CD4-positive, CD25-positive, alpha-beta regulatory T cell (primary cell): Measurements from ENCODE around the gene CORO1C. TPM values are rescaled to one million over a fixed set of nuclear protein-coding genes. Genes with fewer than 3 reads are reported as not detected.

Experiments
- ATAC-seq, 2 donors: fragments of 150-1000 bp; cut with Tn5 transposase; one replicate each; pipeline ENCODE4 v1.10.0; 2021; ENCODE audit warnings: low read depth in 2 of 2, moderate number of reproducible peaks in 2 of 2, moderate library complexity in 1 of 2
- DNase-seq, 3 donors: peaks; one replicate each; pipeline versions ENCODE4 v3.0.0 to v3.0.0-alpha.2; 2012 to 2022; ENCODE audit warnings: mixed read lengths in 1 of 3
- H3K27ac ChIP-seq: one replicate; pipeline ENCODE4 v1.7.0; 2013; ENCODE audit warnings: mild to moderate bottlenecking, low read length; ENCODE audit not compliant: insufficient read depth, poor library complexity, severe bottlenecking
- H3K27me3 ChIP-seq: one replicate; pipeline ENCODE4 v1.7.0; 2013; ENCODE audit warnings: low read length; ENCODE audit not compliant: control insufficient read depth, insufficient read depth
- H3K36me3 ChIP-seq: one replicate; pipeline ENCODE4 v1.7.0; 2013; ENCODE audit warnings: mild to moderate bottlenecking, low read length, moderate library complexity; ENCODE audit not compliant: control insufficient read depth, insufficient read depth
- H3K4me1 ChIP-seq: 2 replicates; pipeline ENCODE4 v1.7.0; 2013; ENCODE audit warnings: mild to moderate bottlenecking, low read length; ENCODE audit not compliant: insufficient read depth, control insufficient read depth, poor library complexity, severe bottlenecking
- H3K4me3 ChIP-seq: one replicate; pipeline ENCODE4 v1.7.0; 2013; ENCODE audit warnings: low read depth, mild to moderate bottlenecking, low read length, moderate library complexity
- H3K9me3 ChIP-seq, 2 experiments: 1 replicate in 1 of 2; 2 replicates in 1 of 2; pipeline ENCODE4 v1.7.0; 2013; ENCODE audit warnings: low read length in 2 of 2, mild to moderate bottlenecking in 1 of 2, moderate library complexity in 1 of 2; ENCODE audit not compliant: control insufficient read depth in 2 of 2
- H3K27ac Mint-ChIP-seq, 3 donors: one replicate each; pipeline ENCODE4 v1.8.0; 2020 to 2022; ENCODE audit warnings: mild to moderate bottlenecking in 3 of 3, mixed read lengths in 3 of 3, moderate library complexity in 2 of 3
- H3K27me3 Mint-ChIP-seq: one replicate; pipeline ENCODE4 v1.8.0; 2022; ENCODE audit warnings: mild to moderate bottlenecking, mixed read lengths
- H3K36me3 Mint-ChIP-seq: one replicate; pipeline ENCODE4 v1.8.0; 2020; ENCODE audit warnings: mixed read lengths
- H3K4me1 Mint-ChIP-seq, 4 donors: one replicate each; pipeline ENCODE4 v1.8.0; 2020 to 2022; ENCODE audit warnings: mixed read lengths in 4 of 4, mild to moderate bottlenecking in 1 of 4
- H3K4me3 Mint-ChIP-seq, 4 donors: one replicate each; pipeline ENCODE4 v1.8.0; 2020 to 2022; ENCODE audit warnings: mild to moderate bottlenecking in 4 of 4, mixed read lengths in 4 of 4, moderate library complexity in 3 of 4
- H3K9me3 Mint-ChIP-seq, 7 donors: one replicate each; pipeline ENCODE4 v1.8.0; 2020 to 2022; ENCODE audit warnings: mixed read lengths in 7 of 7, mild to moderate bottlenecking in 3 of 7, moderate library complexity in 2 of 7
- polyA plus RNA-seq, 4 donors: library from polyadenylated mRNA; unstranded; fragments of 300-500 nt; fragmentation: Illumina TruSeq; gene quantifications; one replicate each; pipeline ENCODE4 v1.2.3, GENCODE V29; 2021
- total RNA-seq: library from RNA; stranded (reverse); gene quantifications from one replicate; pipeline ENCODE4 v1.2.3, GENCODE V29; 2022

The CORO1C gene
- total and polyA plus RNA-seq, 5 donors from 2014 or later, result 9.4 to 22.8 (median 21.2) TPM

GRCh38 chr12:108764540-108765288, 33.4 kb upstream of the CORO1C start:
- Histone ChIP-seq H3K4me3 (no peak overlapping the region), H3K36me3 (no peaks in the 10 kb centered on the region), H3K9me3 (no peaks in the 10 kb centered on the region), H3K27ac (no peak overlapping the region), H3K27me3 (no peaks in the 10 kb centered on the region), H3K4me1 (peaks cover 8% of the 10 kb centered on the region)
- peak overlapping the region in 1 of 3 donors; percentile 69 for H3K27ac Mint-ChIP-seq
- no peak for ATAC-seq
- DNase-seq, result no peak
- peaks cover 6% of the 10 kb centered on the region for H3K27me3 Mint-ChIP-seq
- peaks cover 0 to 3% (median 0%) of the 10 kb centered on the region in 4 donors for H3K4me1 Mint-ChIP-seq
- peaks cover 0 to 3% (median 0%) of the 10 kb centered on the region in 7 donors for H3K9me3 Mint-ChIP-seq
- H3K4me3 Mint-ChIP-seq, result no peak overlapping the region
- no peaks in the 10 kb centered on the region for H3K36me3 Mint-ChIP-seq

- Mint-ChIP-seq H3K36me3 (no peaks in the 10 kb centered on the region), H3K9me3 (peaks cover 0 to 3% (median 0%) of the 10 kb centered on the region in 7 donors), H3K27ac (no peak overlapping the region), H3K4me3 (no peak overlapping the region), H3K27me3 (peaks cover 4% of the 10 kb centered on the region), H3K4me1 (no peaks in the 10 kb centered on the region)
- Histone ChIP-seq H3K9me3 (no peaks in the 10 kb centered on the region), H3K27ac (no peak overlapping the region), H3K27me3 (no peaks in the 10 kb centered on the region), H3K4me3 (no peak overlapping the region), H3K4me1 (no peaks in the 10 kb centered on the region), H3K36me3 (no peaks in the 10 kb centered on the region)
- no peak for ATAC-seq
- no peak for DNase-seq
Measured at GRCh38 chr12:108761226-108761625, 29.9 kb upstream of the CORO1C start.

GRCh38 chr12:108759924-108760323, 28.6 kb upstream of the CORO1C start:
- no peak for DNase-seq
- no peak overlapping the region for H3K4me3 ChIP-seq
- Mint-ChIP-seq H3K4me3 (no peak overlapping the region), H3K27me3 (no peaks in the 10 kb centered on the region), H3K4me1 (no peaks in the 10 kb centered on the region), H3K9me3 (peaks cover 0 to 2% (median 0%) of the 10 kb centered on the region in 7 donors), H3K36me3 (no peaks in the 10 kb centered on the region), H3K27ac (no peak overlapping the region)
- H3K4me1 ChIP-seq, result no peaks in the 10 kb centered on the region
- H3K27ac ChIP-seq, result no peak overlapping the region
- ATAC-seq, result no peak
- no peaks in the 10 kb centered on the region for H3K27me3 ChIP-seq
- H3K36me3 ChIP-seq, result no peaks in the 10 kb centered on the region
- no peaks in the 10 kb centered on the region for H3K9me3 ChIP-seq

- H3K9me3 ChIP-seq, result no peaks in the 10 kb centered on the region
- no peak overlapping the region for H3K4me3 ChIP-seq
- Mint-ChIP-seq H3K36me3 (no peaks in the 10 kb centered on the region), H3K27me3 (peaks cover 5% of the 10 kb centered on the region), H3K27ac (no peak overlapping the region), H3K4me3 (no peak overlapping the region), H3K4me1 (no peaks in the 10 kb centered on the region), H3K9me3 (peaks cover 0 to 2% (median 0%) of the 10 kb centered on the region in 7 donors)
- no peaks in the 10 kb centered on the region for H3K27me3 ChIP-seq
- H3K4me1 ChIP-seq, result no peaks in the 10 kb centered on the region
- no peaks in the 10 kb centered on the region for H3K36me3 ChIP-seq
- DNase-seq, result no peak
- no peak overlapping the region for H3K27ac ChIP-seq
- no peak for ATAC-seq
Measured at GRCh38 chr12:108757856-108758255, 26.5 kb upstream of the CORO1C start.

- Mint-ChIP-seq H3K4me1 (peaks cover 0 to under 1% (median 0%) of the 10 kb centered on the region in 4 donors), H3K36me3 (no peaks in the 10 kb centered on the region), H3K9me3 (no peaks in the 10 kb centered on the region), H3K27ac (no peak overlapping the region), H3K27me3 (peaks cover 5% of the 10 kb centered on the region), H3K4me3 (no peak overlapping the region)
- H3K36me3 ChIP-seq, result no peaks in the 10 kb centered on the region
- no peak overlapping the region for H3K4me3 ChIP-seq
- H3K27me3 ChIP-seq, result no peaks in the 10 kb centered on the region
- DNase-seq, result no peak
- no peak for ATAC-seq
- H3K9me3 ChIP-seq, result no peaks in the 10 kb centered on the region
- H3K27ac ChIP-seq, result no peak overlapping the region
- H3K4me1 ChIP-seq, result no peaks in the 10 kb centered on the region
Measured at GRCh38 chr12:108756421-108756820, 25.1 kb upstream of the CORO1C start.

- peaks cover 5% of the 10 kb centered on the region for H3K27me3 Mint-ChIP-seq
- DNase-seq (no peak), ATAC-seq (no peak)
- no peaks in the 10 kb centered on the region for H3K27me3 ChIP-seq
- H3K36me3 Mint-ChIP-seq, result no peaks in the 10 kb centered on the region
- no peak overlapping the region for H3K4me3 ChIP-seq
- H3K27ac ChIP-seq, result no peak overlapping the region
- no peak overlapping the region for H3K27ac Mint-ChIP-seq
- H3K36me3 ChIP-seq, result no peaks in the 10 kb centered on the region
- H3K4me1 Mint-ChIP-seq, result peaks cover 0 to 1% (median 0%) of the 10 kb centered on the region in 4 donors
- no peaks in the 10 kb centered on the region for H3K4me1 ChIP-seq
- no peaks in the 10 kb centered on the region for H3K9me3 Mint-ChIP-seq
- no peaks in the 10 kb centered on the region for H3K9me3 ChIP-seq
- H3K4me3 Mint-ChIP-seq, result no peak overlapping the region
Measured at GRCh38 chr12:108755481-108755880, 24.2 kb upstream of the CORO1C start.

GRCh38 chr12:108753976-108754375, 22.7 kb upstream of the CORO1C start:
- H3K27me3 ChIP-seq, result no peaks in the 10 kb centered on the region
- H3K9me3 ChIP-seq, result no peaks in the 10 kb centered on the region
- H3K36me3 ChIP-seq, result no peaks in the 10 kb centered on the region
- Mint-ChIP-seq H3K27me3 (peaks cover 5% of the 10 kb centered on the region), H3K36me3 (no peaks in the 10 kb centered on the region), H3K27ac (no peak overlapping the region), H3K9me3 (no peaks in the 10 kb centered on the region), H3K4me1 (peaks cover 0 to 1% (median 0%) of the 10 kb centered on the region in 4 donors), H3K4me3 (no peak overlapping the region)
- H3K4me3 ChIP-seq, result no peak overlapping the region
- DNase-seq (no peak), ATAC-seq (no peak)
- H3K4me1 ChIP-seq, result no peaks in the 10 kb centered on the region
- H3K27ac ChIP-seq, result no peak overlapping the region

- no peak for ATAC-seq
Measured at GRCh38 chr12:108752387-108752786, 21.1 kb upstream of the CORO1C start.

More at GRCh38 chr12:108752387-108752786, 21.1 kb upstream of the CORO1C start:
- Histone ChIP-seq H3K9me3 (no peaks in the 10 kb centered on the region), H3K36me3 (no peaks in the 10 kb centered on the region), H3K27me3 (no peaks in the 10 kb centered on the region), H3K27ac (no peak overlapping the region), H3K4me3 (no peak overlapping the region), H3K4me1 (no peaks in the 10 kb centered on the region)
- Mint-ChIP-seq H3K9me3 (no peaks in the 10 kb centered on the region), H3K4me3 (no peak overlapping the region), H3K27me3 (peaks cover 5% of the 10 kb centered on the region), H3K27ac (no peak overlapping the region), H3K4me1 (peaks cover 0 to 1% (median 0%) of the 10 kb centered on the region in 4 donors), H3K36me3 (no peaks in the 10 kb centered on the region)
- DNase-seq, result no peak
